GM21576 (cell line): ENCODE data around the gene RBM7.

ENCODE experiments used
- ATAC-seq: cut with Tn5 transposase; IDR thresholded peaks from one replicate; pipeline ENCODE4 v1.9.1; 2021; ENCODE audit warnings: mild to moderate bottlenecking, moderate library complexity; ENCODE audit not compliant: unreplicated experiment

Gene RBM7, protein sequence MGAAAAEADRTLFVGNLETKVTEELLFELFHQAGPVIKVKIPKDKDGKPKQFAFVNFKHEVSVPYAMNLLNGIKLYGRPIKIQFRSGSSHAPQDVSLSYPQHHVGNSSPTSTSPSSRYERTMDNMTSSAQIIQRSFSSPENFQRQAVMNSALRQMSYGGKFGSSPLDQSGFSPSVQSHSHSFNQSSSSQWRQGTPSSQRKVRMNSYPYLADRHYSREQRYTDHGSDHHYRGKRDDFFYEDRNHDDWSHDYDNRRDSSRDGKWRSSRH

DNA sequence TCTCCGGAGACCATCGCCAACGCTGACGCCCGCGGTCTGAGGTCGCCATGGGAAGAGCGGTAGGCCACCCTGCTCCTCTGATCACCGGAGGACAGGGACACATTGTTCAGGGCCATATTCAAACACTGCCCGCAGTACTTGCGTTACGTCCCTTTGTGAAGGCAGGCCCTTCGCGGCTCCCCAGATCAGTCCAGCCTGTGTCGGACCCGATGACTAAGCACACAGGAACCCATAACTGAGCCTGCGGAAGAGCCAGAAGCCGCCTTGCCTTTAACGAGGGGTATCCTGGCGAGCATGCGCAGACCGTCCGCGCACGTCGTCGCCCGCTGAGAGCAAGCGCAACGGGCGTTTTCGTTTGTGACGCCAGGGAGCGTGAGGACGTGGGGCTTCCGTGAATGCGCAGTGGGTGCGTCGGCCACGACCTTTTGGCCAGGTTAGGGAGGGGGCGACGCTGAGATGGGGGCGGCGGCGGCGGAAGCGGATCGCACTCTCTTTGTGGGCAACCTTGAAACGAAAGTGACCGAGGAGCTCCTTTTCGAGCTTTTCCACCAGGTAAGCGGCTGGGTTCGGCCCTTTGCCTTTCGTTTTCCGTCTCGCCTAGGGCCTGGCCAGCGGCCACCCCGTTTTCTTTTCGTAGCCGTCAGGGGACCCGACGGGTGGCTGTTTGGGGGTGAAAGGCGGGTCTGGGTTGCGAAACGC is at the start of gene RBM7, which contains the start of gene C11orf71:
RBM7 (plus strand) TSS at position 451 of the 699 bp plus-strand sequence; CDS start at position 457, 6 bp downstream.
C11orf71 (minus strand) TSS at position 296 of the 699 bp plus-strand sequence; CDS start at position 116, 180 bp downstream.
- peak; percentile 95 for ATAC-seq

DNA sequence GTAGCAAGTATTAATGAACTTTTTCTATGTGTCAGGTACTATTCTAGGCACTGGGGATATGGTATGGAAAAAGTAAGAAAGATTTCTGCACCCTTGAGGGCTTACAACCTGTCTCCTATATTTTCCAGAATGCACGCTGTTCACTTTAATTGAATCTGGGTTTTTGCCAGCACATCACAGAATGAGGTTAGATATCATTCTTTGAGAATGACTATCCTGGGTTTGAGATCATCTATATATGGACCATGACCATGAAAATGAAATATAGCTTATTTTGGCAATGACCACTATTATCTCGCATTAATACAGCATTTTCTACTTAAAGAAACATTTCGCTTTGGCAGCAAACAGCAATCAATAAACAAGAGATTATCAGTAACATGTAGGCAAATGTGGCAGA is 47.0 kb upstream of the RBM7 start:
- no peak for ATAC-seq

DNA sequence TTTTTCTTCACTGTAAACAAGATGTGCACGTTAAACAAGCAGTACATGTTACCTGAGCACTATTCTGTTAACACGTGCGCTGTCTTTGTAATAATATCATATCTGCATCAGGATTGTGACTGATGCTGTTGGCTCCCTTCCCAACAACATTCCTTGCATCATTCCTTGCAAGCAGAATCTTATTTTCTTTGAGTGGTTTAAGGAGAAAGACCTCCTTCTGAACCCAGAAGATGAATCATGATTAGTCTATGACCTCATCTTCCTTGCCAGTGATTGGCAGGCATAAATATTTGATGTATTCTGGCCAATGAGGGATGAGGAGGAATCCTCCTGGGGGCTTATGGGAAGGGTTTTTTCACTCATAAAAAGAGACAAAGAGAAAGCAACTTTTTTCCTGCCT is 46.4 kb upstream of the RBM7 start:
- ATAC-seq, result no peak

DNA sequence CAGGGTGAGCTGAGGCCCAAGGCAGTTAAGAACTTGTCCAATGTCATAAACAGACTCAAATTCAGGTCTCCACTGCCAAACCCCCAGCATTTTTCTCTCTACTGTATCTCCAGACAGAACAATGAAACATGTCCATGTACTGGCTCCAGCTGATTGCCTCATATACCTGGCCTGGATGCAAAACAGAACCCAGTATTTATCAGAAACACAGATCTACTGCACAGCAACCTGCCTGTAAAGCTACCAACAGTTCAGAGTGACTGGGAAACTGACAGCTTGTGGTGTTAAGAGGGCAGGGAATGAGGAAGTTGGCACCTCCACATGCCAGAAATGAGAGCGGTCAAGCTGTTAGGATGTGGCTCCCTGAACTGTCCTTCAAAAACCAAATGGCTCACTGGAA is 41.8 kb upstream of the RBM7 start:
- ATAC-seq, result no peak

DNA sequence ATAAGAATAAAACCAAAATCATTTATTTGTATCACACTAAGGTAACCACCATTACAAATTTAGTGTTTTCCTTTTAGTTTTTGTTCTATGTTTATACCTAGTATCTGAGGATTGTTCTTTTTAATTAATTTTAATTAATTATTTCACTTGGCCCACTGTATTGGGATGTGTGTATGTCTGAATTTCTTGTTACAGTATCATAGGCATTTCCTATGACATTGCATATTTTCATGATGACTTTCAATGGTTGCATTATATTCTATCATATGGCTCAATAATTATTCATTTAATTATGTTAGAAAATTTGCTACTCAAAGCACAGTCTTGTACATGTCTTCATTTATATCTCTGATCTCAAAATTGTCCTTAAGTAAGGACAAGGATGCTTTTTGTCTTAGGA is 41.1 kb upstream of the RBM7 start:
- ATAC-seq, result no peak

DNA sequence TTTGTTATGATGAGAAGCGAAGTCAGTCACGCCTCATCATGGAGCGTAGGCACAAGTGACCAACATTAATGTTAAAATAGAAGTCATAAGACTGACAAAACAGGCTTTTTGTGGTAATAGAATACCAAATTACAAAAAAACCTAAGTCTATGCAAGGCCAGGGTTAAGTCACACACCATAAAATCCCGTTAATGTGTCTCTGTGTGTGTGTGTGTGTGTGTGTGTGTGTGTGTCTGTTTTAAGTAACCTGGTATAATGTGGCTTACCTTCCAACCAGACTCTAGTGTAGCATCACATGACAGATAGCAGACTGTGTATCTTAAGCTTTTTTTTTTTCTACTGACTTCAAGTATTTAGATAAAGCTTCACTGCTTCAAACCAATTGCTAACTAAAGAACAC is 38.1 kb upstream of the RBM7 start:
- no peak for ATAC-seq

DNA sequence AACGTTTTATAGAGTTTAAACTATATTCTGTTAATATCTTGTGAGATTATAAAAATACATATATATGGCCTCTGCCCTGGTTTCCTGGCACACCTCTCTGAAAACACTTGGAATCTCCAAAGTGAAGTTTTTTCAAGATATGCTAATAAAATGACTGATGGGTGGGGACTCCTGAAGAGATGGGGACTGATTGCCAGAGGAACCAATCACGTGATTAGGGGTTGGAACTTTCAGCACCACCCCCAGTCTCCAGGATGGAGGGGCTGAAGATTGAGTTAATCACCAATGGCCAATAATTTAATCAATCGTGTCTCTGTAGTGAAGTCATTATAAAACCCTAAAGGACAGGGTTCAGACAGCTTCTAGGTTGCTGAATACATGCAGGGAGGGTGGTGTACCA is 37.5 kb upstream of the RBM7 start:
- ATAC-seq, result no peak

DNA sequence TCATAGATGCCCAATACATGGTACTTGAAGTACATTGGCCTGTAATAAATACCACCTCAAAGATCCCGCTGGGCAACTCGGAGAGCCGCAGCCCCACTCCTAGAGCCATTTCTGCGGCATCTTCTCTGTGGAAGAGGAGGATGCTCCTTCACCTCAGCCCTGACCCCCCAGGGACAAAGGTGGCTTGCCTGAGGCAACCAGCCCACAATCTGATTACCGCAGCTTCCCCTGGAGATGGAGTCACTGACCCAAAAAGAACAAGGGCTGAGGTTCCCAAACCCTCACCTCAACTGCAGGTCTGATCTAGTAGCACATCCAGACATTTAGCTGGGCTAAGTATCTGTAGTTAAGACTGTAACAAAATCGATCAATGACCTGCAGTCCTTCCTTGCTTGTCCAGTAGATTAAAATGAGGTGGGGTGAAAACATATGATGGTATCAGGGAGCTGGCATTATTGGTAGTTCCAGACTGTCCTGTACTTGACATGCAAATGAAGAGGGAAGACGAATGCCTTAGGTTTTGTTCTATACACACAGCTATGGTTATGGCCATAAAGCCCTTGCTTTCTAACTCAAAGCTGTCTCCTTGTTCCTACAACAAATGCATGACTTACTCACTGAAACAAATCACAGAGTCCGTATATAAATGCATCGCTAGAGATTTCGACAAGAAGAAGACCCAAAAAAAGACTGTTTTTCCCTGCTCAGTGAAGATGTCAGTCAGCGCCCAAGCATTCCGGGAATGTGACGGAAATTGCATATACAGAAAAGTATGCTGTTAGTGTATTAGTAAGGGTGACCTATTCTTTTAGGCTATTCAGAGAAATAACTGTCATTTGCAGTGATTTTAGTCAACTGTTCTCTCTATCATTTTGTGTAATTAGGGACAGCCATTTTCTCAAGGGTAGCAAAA is 33.9 kb upstream of the RBM7 start:
- ATAC-seq, result no peak

DNA sequence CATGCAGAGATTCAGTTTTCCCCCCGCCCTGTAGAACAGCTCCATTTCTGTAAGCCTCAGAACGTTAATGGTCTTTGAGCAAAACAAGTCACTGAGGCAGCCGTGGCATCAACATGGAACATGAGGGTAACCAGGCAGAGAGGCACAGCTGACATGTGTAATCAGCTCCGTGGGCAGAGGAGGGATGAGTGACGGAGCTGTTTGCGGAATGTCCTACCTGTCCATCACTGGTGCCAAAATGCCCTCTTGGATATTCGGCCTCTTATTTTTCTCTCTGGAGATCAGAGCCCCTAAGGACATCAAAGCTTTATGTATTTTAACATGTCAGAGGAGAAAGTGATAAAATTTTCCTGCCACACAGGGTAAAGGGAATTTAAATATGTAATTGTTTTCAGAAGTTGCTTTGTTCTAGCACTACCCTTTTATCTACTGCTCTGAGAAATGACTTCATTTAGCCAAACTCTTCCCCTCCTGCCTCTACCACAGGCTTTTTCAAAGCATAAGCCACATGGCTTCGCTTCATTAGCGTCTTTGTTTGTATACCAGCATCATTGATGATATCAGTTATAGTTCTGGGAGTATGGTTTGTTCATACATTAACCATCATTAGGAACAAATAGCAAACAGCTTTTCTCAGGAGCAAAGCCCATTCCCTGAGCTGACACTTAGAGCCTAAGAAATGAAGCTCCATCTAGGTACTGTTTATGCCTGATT is 33.1 kb upstream of the RBM7 start:
- ATAC-seq, result no peak

DNA sequence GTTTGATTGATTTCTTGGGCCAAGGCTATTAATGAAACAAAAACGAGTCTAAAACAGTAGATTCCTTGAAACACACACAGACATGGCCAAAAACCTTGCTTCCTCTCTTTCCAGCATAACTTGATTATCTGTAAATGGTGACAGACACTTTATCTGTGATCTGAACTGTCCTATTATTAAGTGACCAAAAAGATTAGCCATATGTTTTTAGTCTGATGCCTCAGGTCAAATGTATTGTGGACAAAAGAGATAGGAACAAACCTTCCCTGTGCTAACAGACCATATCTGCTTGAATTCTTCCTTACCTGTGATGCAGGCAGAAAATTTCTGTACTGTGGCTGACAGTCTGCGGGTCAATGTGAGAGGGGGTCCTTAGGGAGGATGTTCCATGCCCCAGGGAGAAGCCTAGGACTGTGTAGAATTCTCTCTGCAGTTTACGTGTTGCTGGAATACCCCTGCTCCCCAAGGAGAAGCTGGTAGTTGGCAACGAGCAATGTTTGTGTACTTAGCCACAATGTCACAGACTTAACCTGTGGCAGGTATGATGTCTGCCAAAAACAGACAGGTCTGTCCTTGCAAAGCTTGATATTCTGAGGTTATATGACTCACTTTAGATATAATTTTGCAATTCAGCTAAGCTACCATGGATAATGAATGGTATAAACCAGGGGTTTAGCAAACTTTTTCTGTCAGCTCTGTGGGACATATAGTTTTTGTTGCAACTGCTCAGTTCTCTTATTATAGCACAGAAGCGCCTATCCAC is 31.4 kb upstream of the RBM7 start:
- no peak for ATAC-seq

DNA sequence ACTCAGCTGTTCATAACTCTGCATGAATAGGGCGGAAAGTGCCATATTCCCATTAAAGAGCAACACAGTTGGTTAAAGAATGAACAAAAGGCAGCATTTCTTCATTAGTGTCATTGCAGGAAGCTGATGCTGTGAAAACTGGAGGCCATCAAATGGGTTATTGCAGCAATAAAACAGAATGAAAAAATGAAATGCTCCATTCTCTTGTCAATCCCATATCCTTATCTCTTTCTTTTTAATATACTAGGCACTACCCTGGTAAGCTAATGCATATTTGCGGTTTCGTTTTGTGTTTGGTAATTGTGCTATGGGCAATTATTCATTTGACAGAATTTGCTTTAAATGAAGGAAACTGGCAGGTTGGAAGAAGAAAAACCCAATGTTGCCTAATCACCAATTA is 25.4 kb upstream of the RBM7 start:
- no peak for ATAC-seq

DNA sequence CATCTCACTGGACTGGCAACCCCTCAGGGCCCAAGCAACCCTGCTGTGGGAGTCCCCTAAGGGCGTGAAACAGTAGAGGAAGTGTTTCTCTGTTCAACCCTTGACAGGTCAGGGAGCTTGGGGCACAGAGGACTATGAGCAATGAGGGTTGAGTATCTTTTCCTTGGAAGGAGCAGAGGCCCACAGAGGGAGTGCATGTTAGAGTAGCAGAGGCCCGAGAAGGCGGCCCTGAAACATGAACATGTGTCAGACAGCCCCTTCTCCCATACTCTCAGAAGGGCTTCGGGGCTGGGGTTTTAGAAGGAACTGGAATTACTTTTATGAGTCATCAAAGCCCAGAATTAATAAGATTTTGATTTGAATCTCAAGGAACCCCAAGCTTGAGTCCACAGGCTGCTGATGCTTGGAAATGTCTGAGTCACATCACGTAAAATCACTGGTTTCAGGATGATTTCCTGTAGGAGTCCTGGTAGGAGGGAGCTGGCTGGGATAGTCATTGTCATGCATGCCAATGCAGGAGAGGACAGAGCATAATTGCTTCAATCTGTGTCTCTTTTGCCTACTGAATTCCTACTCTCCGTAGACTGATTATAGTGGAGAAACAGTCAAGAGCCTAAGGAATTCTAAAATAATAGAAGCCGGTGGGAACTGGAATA is 22.7 kb upstream of the RBM7 start:
- no peak for ATAC-seq

DNA sequence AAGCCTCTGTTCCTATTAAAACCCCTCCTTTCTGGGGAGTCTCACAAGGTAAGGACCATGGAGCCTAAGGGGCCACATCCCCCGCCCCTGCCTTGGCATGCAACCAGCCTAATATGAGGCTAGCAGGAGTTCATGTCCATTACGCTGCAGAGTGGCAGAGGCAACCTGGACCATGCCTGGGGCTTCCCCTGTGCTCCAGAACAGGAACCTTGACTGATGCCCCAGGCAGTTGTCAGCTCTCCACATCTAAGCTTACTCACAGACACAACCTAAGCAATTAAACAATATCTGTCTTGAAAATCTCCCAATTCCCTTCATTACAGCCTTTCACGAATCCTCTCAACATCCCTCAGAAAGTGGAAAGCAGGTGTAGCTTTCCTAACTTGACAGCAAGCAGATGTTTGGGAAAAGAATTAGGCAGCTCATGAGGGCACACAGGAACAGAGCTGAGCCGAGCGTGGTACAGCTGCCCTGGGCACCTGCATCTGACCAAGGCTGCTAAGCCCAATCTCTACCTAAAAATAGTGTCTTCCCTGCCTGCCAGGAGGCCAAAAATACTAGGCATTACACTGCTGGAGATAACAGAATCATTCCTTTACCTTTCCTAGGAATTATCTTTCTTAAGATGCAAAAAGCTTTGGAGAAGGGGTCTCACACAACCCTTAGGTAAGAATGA is 20.9 kb upstream of the RBM7 start:
- no peak for ATAC-seq

DNA sequence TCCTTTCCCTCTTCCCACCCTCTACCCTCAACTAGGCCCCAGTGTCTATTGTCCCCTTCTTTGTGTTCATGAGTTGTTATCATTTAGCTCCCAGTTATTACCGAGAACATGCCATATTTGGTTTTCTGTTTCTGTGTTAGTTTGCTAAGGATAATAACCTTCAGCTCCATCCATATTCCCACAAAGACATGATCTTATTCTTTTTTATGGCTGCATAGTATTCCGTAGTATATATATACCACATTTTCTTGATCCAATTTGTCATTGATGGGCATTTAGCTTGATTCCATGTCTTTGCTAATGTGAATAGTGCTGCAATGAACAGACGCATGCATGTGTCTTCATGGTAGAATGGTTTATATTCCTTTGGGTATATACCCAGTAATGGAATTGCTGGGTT is 18.0 kb upstream of the RBM7 start:
- no peak for ATAC-seq

DNA sequence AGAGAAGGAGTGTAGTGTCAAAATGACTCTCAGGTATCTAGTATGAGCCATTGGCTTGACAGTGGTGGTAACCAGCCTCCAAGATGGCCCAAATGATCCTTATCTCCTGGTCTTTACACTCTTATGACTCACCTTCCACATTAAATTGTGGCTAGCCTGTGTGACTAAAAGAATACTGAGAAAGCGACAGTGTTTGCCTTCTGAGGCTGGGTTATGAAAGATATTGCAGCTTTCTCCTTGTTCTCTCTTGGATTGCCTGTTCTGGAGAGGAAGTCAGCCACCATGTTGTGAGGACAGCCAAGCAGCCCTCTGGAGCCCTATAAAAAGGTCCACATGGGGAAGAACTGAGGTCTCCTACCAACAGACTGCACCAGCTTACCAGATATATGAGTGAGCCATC is 16.0 kb upstream of the RBM7 start:
- no peak for ATAC-seq

DNA sequence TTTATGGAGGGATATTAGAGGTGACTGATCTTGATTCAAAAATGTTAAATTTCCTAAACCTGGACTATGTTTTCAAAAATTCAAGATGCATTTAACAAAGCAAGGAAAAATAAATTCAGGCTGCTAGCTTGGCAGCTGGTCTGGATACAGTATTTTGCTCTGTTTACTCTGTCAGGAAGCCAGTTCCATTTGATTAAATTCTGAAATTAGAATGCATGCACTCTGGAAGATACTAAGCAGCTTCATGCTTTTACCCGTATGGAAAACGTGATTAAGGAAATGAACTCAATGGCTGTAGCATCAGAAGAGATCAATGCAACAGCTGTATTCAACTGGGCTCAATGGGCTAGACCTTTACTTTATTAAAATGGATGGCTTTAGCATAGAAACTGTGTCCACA is 14.3 kb upstream of the RBM7 start:
- no peak for ATAC-seq

DNA sequence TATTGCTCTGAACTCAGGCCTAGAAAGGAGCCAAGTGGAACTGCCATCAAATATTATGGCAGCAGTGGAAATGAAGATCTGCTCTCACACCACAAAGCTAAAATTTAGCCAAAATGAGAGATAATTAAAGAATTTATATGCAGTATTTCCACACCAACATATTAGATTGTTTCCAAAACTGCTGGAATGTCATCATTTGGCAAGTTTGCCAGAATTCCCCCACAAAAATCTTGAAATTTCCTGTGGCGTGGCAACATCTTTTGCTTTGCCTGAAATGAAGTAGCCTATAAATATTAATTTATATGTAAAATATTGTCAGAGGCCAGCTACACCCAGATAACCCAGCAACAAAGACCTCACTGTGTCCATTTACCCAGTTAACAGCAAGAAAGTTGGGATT is 13.9 kb upstream of the RBM7 start:
- no peak for ATAC-seq

DNA sequence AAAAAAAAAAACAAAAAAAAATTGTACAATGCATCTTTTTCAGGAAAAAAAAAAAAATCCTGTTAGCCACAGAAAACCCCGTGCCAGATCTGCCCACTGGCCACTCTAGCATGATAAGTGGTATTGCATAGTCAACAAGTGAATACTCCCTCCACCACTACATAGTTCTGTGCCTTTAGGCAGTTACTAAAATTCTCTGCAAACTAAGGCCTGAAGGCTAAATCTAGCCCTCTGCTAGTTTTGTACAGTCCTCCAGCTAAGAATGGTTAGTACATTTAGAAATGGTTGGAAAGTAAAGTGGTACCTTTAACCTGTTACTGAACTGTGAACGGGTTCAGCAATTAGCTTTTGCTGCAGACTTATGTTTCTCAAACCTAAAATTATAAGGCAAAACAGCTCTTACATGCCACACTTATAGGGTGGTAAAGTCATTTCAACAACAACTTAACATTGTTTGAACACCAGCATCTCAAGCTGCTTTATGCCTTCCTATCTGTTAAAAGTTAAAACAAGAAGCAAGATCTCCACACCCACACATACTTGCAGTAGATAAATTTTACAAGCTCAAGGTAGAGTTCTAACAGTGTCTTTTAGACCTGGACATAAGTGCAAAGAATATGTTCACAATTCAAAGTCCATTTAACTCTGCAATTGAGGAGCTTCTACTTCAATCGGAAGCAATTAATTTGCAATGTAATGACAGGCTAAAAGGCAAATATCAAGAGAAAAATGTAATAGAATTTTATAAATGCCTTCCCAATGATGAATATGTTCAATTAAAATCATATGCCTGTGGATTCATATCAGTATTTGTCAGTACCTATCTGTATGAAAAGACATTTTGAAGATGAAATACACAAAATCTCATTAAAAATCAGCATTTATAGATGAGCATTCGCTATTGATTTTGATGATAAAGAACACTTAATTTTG is 7.5 kb upstream of the RBM7 start:
- ATAC-seq, result no peak
